Frontal cortex (tissue), 4 donors: Measurements from ENCODE around the gene RPGRIP1L. TPM values are rescaled to one million over a fixed set of nuclear protein-coding genes. Genes with fewer than 3 reads are reported as not detected.
"Not testable (repeated sequence)": the region's sequence is repeated elsewhere in the genome, so short reads cannot be mapped to it uniquely, and the experiment has no call there.

Experiments
- DNase-seq, 2 donors: peaks; one replicate each; pipeline ENCODE4 v3.0.0; 2012; ENCODE audit warnings: low spot score in 2 of 2
- FAIRE-seq: peaks from 2 replicates; lab custom pipeline; 2012; peaks lifted over from hg19 to GRCh38; lab: Jason Lieb, UNC
- total RNA-seq: library from RNA; depleted of rRNA; stranded (reverse); fragments of >200 nt; gene quantifications from one replicate; pipeline ENCODE4 v1.2.3, GENCODE V29; 2014
- donor health status: control.
- donor health status: control.
- donor health status: control.

Gene RPGRIP1L
- total RNA-seq, 1 donor from 2014 or later, result 24.1 TPM

DNA sequence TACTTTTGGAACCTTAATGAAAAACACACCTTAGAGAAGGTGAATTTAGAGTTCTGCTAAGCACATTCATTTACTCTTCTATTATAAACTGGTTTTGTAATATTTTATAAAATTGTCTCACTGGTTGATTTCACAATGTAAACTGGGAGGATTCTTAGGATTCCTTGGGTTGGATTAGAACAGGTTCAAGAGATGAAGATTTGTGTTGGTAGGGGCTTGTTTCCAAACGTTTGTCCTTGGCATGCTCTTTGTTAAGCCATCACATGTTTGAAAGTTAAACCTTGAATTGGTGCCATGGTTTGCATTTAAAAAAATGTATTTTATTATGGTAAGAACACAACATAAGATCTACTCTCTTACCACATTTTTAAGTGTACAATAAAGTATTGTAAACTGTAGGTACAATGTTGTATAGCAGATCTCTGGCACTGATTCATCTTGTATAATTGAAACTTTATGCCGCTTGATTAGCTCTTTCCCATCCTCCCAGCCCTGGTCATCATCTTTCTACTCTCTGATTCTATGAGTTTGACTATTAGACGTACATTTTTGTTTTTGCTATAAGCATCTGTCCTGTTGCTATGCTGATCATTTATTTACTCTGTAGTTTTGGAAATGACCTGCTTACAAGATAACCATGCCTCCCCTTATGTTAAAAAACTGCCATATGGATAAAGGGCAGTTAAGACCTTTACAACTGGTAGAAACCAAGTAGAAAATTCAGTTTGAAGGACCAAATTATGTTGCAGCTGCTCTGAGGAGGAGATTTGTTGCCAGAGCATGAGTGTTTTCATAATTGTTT is 9.9 kb upstream of the RPGRIP1L start:
- DNase-seq (no peak), FAIRE-seq (no peak)

DNA sequence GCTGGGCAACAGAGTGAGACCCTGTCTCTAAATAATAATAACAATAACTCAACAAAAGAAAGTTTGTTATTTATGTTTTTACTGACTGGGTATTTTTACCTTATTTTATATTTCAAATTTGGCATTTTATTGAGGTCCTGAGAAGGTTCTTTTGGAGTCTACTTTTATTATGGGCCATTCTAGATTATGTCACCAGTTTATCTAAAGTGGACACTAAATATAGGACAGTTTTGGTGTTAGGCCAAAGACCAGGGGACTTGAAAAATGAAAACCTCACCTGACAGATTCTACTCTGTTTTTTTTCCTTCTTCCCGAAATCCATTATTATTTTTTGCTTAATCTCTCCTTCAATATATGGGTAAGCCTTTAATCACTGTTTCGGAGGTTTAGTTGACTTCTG is 8.4 kb upstream of the RPGRIP1L start:
- FAIRE-seq (no peak), DNase-seq (no peak)

DNA sequence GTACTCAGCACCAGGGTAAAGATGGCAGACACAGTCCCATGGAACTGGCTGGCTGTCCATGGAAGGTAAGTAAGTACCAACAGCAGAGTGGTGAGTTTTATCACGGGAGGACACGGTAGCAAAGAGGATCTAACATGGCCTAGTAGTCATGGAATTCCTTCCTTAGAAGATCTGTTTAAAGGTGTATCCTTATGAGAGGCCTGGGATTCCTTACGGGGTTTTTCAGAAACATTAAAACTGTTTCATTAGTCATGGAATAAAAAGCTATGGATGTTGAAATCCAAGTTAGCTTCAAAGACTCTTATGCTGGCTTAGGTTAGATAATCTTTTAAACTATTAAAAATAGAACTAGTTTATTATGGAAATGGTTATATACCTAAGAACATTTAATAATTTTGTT is 7.7 kb upstream of the RPGRIP1L start:
- DNase-seq (no peak), FAIRE-seq (no peak)

DNA sequence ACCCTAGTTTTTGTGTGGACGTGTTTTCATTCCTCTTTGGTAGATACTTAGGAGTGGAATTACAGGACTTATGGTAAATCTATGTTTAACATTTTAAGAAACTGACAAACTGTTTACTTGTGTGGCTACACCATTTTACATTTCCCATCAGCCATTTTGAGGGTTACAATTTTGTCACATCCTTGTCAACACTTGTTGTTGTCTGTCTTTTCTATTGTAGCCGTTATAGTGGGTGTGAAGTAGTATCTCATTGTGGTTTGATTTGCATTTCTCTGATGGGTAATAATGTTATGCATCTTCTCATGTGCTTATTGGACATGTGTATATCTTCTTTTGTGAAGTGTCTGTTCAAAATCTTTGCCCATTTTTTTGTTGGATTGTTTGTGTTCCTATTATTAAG is 4.8 kb upstream of the RPGRIP1L start:
- no peak for DNase-seq
- FAIRE-seq, result no peak

DNA sequence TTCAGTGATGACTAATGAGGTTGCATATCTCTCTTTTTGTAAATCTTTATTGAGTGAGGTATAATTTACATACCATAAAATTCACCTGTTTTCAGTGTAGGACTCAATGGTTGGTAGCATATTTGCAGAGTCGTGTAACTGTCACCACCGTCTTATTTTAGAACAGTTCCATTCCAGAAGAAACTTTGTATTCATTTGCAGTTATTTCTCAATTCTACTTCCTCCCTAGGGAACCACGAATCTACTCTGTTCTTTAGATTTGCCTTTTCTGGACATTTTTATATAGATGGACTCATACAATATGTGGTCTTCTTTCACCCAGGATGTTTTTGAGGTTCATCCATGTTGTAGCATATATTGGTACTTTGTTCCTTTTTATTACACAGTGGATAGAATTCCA is 4.0 kb upstream of the RPGRIP1L start:
- FAIRE-seq, result no peak
- DNase-seq, result no peak

DNA sequence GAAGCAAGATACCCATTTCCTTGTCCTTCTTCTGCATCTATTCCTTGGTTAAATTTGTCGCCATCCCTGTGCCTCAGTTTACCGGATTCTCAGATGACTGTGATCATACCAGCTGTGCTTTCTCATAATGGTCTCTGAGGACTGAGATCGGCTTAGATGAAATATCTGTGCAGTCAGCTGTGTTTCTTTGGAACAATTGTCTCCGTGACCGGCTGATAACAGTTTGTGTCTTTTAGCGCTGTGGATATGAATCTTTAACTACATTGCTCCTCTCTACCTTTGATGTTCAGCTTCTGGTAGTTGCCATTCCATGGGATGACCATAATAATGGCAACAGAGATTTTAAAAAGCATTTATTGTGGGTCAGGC is 770 bp upstream of the RPGRIP1L start:
- DNase-seq (no peak), FAIRE-seq (no peak)

DNA sequence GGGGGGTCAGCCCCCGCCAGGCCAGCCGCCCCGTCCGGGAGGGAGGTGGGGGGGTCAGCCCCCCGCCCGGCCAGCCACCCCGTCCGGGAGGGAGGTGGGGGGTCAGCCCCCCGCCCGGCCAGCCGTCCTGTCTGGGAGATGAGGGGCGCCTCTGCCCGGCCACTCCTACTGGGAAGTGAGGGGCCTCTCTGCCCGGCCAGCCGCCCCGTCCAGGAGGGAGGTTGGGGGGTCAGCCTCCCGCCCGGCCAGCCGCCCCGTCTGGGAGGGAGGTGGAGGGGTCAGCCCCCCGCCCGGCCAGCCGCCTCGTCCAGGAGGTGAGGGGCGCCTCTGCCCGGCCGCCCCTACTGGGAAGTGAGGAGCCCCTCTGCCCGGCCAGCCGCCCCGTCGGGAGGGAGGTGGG is 5.4 kb downstream of the RPGRIP1L start:
- FAIRE-seq, DNase-seq: not testable (repeated sequence)

DNA sequence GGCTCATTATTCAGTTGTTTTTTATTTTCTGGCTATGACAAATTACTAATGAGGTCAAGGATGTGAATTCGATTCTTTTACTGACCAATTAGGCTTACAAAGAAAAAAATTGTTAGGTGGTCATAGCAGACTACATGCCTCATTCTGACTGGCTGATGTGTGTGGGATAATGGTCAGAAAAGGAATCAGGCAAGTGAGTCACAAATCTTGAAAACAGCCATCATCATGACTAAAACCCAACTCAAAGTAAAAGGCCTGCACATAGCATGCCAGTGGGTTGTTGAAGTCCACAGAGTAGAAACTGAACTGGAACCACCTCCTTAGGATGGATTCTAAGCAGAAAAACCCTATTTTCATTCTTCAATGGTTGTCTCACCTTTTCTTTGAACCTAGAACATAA is 8.6 kb downstream of the RPGRIP1L start:
- no peak for FAIRE-seq
- no peak for DNase-seq

DNA sequence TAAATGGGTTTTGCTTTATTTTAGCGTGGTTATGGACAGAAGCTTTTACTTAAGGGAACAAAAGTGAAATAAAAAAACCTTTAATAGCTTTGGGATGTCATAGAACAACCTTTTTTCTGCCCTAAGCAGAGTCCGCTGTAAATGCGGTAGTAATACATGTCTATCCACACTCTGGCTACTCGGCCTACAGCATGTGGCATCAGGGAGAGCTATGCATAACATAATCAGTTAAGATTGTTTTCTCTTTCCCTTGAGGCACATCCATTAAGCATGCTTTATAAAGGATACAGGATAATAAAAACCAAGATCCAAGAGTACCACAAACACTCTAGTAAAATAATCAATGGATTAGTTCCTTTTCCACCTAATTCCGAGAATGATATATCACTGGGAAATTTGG is 10.3 kb downstream of the RPGRIP1L start:
- FAIRE-seq (no peak), DNase-seq (no peak)

DNA sequence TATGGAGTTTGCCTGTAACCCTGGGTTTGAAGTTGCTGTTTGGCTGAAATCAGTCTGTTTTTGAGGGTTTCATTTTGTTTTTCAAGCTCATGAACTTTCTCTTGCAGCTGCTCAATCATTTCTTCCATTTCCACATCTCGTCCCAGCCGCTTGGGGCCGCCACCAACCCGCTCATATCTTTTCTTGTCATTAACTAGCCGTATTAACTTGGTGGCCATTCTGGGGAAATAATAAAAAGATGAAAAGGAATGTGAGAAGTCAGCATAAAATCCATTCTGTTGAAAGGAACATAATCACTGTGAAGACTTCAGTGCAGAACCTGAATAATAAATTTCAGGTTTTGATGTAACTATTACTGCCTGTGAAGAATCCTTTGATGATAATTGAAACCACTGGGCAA is 11.5 kb downstream of the RPGRIP1L start:
- FAIRE-seq, result no peak
- no peak for DNase-seq

DNA sequence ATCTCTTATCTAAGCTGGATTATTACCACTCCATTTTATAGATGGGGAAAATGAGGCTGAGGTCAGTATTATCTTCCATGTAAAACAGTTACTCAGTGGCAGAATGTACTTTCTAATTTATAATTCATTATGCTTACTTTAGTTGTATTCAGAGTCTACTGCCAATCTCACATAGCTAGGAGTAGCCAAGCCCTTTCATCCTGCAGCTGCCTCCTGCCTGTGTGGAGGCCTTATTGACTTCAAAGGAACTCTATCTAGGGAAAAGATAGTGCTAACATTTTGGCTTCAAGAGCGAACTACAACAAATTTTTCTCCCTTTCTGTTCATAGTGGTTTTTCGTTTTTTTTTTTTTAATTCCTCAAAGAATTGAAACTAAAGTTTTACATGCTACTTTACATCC is 12.9 kb downstream of the RPGRIP1L start:
- FAIRE-seq (no peak), DNase-seq (no peak)

DNA sequence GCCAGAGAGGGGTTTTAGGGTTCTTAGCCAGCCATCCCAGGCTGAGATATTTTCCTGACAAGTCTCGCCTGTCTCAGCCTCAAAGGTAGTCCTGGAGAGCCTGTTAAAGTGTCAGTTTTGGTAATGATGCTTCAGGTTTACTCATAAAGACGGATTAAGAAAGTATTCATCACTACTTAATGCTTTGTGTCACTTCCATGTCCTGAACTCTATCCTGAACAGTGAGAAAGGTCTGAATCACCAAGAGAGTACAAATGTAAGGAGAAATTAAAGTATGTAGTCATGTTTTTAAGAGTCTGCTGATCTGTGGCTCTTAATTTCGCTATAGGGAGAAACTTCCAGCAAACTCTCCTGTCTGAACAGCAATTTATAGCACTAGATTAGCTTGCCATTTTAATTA is 14.0 kb downstream of the RPGRIP1L start:
- FAIRE-seq, result no peak
- DNase-seq, result no peak

DNA sequence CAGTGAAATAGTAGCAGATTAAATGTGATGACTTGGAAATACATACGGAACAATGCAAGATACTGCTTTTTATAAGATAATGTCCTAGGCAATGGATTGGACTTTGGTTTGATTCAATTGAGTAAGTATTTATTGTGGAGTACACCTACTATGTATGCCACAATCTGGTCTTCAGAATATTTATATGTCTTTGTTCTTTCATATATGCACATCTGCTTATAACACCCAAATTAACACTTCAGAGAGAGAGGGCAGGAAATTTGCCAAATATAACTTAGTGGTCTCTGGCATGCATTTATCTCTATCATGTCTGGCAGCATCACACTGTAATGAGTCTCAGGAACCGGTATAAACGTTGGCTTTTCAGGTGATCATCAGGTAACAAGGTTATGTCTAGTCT is 16.9 kb downstream of the RPGRIP1L start:
- no peak for FAIRE-seq
- DNase-seq, result no peak

DNA sequence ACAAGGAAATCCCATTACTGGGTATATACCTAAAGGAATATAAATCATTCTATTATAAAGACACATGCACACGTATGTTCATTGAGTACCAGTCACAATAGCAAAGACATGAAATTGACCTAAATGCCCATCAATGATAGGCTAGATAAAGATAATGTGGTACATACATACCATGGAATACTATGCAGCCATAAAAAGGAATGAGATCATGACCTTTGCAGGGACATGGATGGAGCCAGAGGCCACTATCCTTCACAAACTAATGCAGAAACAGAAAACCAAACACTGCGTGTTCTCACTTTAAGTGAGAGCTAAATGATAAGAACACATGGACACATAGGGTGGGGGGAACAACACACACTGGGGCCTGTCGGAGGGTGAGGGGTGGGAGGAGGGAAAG is 18.3 kb downstream of the RPGRIP1L start:
- not testable (repeated sequence) for FAIRE-seq, DNase-seq

DNA sequence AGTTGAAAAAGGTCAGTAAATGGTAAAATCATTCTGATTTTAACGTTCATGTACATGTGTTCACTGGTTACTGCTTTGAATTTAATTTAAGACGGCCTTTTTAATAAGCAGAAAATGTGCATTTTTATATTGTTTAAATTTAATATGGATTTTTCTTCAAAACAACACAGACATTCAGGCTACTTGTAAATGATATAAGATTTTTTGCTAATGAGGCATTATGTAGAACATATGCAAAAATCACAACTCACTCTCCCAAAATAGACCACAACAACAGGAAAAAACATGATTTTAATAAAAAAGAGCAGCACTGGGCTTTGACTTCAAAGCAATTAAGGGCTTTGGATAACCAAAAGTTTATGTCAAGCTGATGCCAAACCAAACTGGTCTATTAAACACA is 22.3 kb downstream of the RPGRIP1L start:
- FAIRE-seq (no peak), DNase-seq (no peak)

DNA sequence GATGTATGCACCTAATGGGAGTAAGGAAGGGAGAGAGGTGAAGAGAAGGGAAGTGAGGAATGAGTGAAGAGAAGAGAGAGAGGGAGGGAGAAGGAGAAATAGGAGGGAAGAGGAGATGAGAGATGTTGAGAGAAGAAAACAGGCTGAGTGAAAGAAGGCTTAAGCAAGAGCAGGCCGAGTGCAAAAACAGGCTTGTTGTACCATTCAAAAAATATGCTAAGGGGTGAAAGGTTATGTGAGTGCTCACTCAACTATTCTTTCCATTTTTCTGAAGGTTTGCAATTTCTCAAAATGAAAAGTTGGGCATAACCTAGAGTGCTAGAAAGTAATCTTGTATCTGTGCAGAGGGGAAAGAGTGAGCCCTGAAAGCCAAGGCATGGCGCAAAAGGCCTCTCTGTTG is 22.9 kb downstream of the RPGRIP1L start:
- DNase-seq (no peak), FAIRE-seq (no peak)

DNA sequence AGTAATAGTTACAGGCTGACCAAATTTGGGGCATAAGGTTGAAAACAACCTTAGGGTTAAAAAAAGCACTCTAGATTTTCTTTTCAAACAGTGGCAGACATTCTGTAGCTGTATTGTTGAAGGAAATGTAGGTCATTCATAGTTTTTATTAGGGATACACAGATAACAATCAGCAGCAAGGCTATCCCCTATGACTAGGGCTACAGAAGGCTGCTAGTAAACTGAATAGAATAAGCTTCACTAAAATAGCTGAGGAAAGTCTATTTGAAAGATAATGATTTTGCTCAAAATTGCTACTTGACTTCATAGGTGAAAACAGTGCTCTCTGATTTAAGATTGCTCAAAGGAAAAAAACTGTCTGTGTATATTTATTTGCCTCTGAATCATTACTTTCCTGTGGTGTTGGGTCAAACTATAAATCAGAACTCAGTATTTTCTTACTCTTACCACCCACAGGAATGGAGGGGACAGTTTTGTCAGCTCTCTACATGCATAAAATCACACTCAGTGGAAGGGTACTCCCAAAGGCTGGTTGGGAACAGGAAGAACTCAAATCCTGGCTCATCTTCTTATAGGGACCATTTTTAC is 24.8 kb downstream of the RPGRIP1L start:
- DNase-seq, result no peak
- no peak for FAIRE-seq

DNA sequence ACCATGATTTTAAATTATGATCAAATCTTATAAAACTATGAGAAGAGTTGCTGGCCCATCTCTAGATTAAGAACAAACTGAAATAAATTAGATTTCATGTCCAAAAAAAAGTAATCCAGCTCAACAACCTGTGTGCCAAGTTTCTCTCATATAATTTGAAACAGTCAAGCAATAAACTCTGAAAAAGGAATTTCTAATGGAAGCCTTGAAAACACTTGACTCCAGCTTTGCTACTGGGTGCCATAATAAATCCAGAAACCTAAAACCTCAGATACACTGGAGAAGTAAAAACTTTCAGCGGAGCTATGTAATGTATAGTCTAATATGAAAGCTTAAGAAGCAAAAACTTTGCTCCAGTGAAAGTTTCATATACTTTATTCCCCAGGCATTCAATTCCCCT is 25.5 kb downstream of the RPGRIP1L start:
- peak; percentile 10 for FAIRE-seq
- DNase-seq, result no peak

DNA sequence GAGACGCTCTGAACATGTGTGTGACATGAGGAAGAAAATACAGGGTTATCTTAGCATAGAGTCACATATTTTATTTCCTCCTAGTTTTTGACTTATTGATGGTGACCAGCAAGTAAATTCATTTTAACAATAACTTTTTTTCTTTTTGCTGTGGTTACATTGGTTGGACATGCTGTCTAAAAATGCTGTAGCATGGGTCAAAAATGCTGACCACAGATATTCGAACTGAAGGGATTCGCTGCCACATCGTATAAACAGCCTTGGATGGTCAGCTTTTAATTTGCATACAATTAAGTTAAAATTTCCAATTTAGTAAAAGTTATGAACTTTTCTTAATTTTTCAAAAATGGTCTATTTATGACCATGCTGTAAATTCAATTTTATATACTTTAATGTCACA is 30.5 kb downstream of the RPGRIP1L start:
- DNase-seq (no peak), FAIRE-seq (no peak)

DNA sequence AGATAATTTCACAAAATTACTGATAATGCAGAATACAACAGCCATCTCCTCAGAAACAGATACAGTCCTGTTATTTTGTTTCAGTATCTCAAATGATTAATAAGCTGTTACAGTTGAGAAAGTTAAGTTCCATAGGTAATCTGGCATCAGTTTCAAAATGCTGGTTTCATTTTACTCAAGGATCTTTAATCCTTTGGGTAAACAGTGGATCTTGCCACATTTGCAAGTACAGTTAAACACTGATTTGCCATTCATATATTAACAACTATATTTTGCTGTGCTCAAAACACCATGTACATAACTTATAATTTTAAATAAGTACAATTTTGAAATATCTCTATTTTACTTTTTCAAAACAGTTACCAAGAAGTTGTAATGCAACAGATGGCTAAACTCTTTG is 31.2 kb downstream of the RPGRIP1L start:
- no peak for DNase-seq
- FAIRE-seq, result no peak

DNA sequence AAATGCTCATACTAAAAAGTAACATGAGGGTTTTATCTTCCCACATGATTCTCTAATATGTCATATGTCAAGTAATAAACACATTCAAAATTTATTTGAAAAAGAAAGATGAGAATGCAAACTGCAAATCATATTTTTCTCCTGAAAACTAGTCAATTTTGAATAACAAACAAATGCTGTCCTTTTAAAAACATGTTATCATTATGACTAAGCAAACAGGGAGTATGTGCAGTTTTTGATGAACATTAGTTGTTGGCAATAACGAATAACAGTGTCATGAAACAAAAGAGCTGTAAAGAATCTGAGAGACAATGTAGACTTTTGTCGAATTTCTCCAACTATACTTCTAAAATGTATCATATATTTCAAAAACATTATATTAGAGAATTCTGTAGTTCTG is 34.8 kb downstream of the RPGRIP1L start:
- DNase-seq (no peak), FAIRE-seq (no peak)
